ENCODE results near the gene MARF1.
"Not testable (repeated sequence)": the region's sequence is repeated elsewhere in the genome, so short reads cannot be mapped to it uniquely, and the experiment has no call there.

Gene MARF1

DNA sequence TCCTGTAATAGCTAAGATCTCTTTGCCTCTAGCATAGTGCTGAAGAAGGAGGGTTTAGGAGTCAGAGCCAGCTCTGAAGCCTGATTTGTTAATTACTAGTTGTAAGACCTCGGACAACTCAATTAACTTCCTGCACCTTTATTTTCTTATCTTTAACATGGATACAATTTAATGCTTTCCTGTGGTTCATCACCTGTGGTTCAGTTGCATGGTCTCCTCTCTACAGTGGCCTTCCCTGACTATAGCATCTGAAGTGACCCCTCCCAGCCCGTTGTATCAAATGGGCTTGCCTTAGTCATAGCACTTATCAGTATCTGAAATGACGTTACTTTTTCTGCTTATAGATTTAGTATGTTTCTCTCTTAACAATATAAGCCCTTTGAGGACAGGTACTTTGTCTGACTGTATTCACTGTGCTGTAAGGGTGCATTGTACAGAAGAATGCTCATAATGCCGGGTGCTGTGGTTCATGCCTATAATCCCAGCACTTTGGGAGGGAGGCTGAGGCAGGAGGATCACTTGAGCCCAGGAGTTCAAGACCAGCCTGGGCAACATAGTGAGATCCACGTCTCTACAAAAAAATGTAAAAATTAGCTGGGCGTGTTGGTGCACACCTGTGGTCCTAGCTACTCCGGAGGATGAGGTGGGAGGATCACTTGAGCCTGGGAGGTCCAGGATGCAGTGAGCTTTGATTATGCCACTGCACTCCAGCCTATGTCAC, 4.5 kb upstream of the MARF1 start:
- no peak overlapping the region for H3K4me3 ChIP-seq (ENCODE audit: low read depth, low read length)
- in situ Hi-C loops (cut with HindIII; ENCODE audit: low sequenced_read_pairs): no loop called here
- TF ChIP-seq, protein P1, sequence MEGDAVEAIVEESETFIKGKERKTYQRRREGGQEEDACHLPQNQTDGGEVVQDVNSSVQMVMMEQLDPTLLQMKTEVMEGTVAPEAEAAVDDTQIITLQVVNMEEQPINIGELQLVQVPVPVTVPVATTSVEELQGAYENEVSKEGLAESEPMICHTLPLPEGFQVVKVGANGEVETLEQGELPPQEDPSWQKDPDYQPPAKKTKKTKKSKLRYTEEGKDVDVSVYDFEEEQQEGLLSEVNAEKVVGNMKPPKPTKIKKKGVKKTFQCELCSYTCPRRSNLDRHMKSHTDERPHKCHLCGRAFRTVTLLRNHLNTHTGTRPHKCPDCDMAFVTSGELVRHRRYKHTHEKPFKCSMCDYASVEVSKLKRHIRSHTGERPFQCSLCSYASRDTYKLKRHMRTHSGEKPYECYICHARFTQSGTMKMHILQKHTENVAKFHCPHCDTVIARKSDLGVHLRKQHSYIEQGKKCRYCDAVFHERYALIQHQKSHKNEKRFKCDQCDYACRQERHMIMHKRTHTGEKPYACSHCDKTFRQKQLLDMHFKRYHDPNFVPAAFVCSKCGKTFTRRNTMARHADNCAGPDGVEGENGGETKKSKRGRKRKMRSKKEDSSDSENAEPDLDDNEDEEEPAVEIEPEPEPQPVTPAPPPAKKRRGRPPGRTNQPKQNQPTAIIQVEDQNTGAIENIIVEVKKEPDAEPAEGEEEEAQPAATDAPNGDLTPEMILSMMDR (IDR thresholded peaks at IDR 0.05; ENCODE audit: low read depth, low read length): no peak
- no peak for DNase-seq (ENCODE audit: low read depth, low spot score)

DNA sequence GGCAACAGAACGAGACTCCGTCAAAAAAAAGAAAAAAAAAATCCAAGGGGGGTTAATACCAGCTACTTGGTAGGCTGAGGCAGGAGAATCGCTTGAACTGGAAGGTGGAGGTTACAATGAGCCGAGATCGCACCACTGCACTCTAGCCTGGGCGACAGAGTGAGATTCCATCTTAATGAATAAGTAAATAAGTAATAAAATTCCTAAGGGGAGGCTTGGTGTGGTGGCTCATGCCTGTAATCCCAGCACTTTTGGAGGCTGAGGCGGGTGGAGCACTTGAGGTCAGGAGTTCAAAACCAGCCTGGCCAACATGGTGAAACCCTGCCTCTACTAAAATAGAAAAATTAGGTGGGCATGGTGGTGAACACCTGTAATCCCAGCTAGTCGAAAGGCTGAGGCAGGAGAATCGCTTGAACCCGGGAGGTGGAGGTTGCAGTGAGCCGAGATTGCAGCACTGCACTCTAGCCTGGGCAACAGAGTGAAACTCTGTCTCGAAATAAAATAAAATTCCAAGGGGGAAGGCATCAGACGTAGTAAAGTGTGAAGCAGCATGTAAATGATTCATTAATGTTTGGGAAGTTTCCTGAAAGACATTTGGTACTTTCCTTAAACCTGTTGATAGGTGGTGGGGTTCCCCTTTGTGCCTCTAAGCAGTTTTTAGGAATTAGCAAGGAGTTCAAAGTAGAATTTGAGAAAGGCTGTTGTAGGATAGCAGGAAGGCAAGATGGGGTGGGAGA, 3.8 kb upstream of the MARF1 start:
- DNase-seq (ENCODE audit: low read depth, low spot score); in situ Hi-C loops (cut with HindIII; ENCODE audit: low sequenced_read_pairs); H3K4me3 ChIP-seq (ENCODE audit: low read depth, low read length): not testable (repeated sequence)

DNA sequence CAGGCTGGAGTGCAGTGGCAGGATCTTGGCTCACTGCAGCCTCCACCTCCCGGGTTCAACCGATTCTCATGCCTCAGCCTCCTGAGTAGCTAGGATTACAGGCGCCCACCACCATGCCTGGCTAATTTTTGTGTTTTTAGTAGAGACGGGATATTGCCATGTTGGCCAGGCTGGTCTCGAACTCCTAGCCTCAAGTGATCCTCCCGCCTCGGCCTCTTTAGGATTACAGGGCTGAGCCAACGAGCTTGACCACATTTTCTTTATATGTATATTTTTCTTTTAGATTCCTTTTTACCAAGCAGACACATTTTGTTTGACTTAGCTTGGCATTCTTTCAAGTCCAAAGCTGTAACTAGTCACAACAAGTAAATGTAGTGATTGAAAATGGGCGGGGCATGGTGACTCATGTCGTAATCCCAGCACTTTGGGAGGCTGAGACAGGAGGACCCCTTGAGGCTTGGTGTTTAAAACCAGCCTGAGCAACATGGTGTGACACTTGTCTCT, 2.1 kb upstream of the MARF1 start:
- in situ Hi-C loops (cut with HindIII; ENCODE audit: low sequenced_read_pairs): not testable (repeated sequence)
- DNase-seq (ENCODE audit: low read depth, low spot score): peak; percentile 91

DNA sequence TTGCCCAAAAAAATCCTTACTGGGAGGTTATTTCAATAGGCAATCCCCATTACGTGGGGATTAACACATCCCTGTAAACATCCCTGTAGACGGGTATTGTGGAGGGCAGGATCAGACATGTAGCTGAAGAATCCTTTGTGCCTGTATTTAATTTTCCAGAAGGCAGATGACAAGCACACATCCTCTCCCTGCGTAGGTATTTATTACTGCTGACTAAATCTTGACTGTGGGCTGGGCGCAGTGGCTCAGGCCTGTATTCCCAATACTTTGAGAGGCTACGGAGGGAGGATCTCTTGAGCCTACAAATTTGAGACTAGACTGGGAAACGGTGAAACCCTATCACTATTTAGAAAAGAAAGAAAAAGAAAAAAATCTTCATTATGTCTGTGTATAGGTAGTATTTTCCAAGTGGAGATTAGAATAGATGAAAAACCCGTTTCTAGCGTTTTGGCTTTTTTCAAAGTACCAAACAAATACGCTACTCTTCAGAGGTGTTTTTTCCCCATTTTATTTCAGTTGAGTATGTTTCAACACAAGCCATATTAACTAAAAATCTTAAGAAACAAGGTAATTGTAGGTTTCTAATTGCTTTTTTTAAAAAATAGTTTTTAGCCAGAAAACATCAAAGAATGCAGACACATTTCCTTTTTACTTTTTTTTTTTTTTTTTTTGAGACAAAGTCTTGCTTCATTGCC, 1.5 kb upstream of the MARF1 start:
- no peak overlapping the region for H3K4me3 ChIP-seq (ENCODE audit: low read depth, low read length)
- in situ Hi-C loops (cut with HindIII; ENCODE audit: low sequenced_read_pairs): no loop called here
- TF ChIP-seq, protein P1 (IDR thresholded peaks at IDR 0.05; ENCODE audit: low read depth, low read length): no peak
- no peak for DNase-seq (ENCODE audit: low read depth, low spot score)

More for the DNA sequence above, 2.1 kb upstream of the MARF1 start:
- H3K4me3 ChIP-seq (ENCODE audit: low read depth, low read length): not testable (repeated sequence)

DNA sequence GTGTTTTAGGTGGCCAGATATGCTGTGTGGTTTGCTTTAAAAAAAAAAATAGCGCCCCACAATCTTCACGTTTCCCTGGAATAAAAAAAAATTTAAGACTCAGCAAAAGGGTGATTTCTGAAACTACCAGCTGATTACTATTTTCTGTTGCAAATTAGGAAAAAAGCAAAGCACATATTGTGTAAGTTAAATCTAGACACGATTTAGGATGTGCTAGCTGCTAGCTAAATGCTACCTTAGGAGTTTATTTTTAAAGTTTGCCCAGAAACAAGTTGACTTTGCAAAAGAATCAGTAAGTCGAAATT, 944 bp upstream of the MARF1 start:
- peak; percentile 10 for DNase-seq (ENCODE audit: low read depth, low spot score)
- in situ Hi-C loops (cut with HindIII; ENCODE audit: low sequenced_read_pairs): no loop called here
- TF ChIP-seq, protein P1 (IDR thresholded peaks at IDR 0.05; ENCODE audit: low read depth, low read length): no peak
- peak overlapping the region; percentile 98 for H3K4me3 ChIP-seq (ENCODE audit: low read depth, low read length)

DNA sequence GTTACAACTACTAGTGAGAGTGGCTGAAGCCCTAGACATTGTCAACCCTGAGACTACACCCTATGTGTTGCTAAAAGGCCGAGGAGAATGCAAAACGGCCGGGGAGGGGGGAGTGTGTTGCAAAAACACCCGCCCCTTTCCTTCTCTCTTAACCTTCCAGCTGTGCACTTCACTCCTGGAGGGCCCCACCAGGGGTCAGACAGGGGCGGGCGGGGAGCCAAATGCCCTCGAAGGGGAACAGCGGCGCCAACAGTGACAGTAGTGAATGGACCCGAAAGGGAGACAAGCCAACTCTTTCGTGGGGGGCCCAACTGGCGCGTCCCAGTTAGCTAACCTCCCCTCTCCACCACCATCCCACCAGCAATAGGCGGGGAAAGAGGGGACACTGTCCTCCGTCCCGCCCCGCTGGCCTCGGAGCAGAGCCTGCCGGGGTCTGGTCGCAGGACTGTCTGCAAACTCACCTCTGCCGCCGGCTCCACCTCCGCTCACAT, 352 bp downstream of the MARF1 start:
- in situ Hi-C loops (cut with HindIII; ENCODE audit: low sequenced_read_pairs): no loop called here
- DNase-seq (ENCODE audit: low read depth, low spot score): peak; percentile 36
- TF ChIP-seq, protein P1 (IDR thresholded peaks at IDR 0.05; ENCODE audit: low read depth, low read length): peak; percentile 43
- H3K4me3 ChIP-seq (ENCODE audit: low read depth, low read length): peak overlapping the region; percentile 98

DNA sequence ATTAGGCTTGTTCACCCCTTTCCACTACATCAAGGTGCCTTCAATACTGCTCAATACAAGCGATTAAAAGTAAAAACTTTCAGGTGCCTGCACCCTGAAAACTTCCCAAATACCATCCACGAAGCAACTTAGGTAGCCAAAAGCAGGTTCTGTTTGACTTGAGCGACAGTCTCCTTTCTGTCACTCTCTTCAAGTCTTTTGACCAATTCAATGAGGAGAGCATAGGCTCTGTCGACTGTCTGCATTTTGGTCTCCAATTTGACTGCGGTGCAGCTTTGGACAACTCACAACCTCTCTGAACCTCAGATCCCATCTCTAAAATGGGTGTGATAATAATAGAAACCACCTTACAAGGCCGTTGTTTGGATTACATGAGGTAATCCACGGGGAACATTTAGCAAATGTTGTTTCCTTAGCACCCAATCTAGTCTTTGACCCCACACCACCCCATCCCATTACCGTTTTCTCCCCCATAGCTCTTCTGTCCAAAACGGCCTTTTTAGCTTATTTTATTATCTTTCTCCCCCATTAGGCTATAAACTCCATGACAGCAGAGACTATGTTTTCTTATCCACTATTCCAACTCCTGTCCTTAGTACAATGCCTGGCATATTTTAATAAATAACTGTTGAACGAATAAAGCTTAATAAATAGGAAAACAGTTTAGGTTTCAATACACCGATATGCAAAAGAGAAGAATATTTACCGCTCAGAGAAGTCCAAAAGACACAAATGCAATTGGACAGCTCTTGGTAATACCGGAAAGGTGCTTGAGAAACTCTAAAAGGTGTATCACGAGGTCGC, 999 bp downstream of the MARF1 start:
- peak overlapping the region; percentile 98 for H3K4me3 ChIP-seq (ENCODE audit: low read depth, low read length)
- in situ Hi-C loops (cut with HindIII; ENCODE audit: low sequenced_read_pairs): no loop called here
- DNase-seq (ENCODE audit: low read depth, low spot score): no peak
- TF ChIP-seq, protein P1 (IDR thresholded peaks at IDR 0.05; ENCODE audit: low read depth, low read length): no peak

Measured in astrocyte of the spinal cord (primary cell).